ENCODE results near the gene RRP1.

The RRP1 gene

DNA sequence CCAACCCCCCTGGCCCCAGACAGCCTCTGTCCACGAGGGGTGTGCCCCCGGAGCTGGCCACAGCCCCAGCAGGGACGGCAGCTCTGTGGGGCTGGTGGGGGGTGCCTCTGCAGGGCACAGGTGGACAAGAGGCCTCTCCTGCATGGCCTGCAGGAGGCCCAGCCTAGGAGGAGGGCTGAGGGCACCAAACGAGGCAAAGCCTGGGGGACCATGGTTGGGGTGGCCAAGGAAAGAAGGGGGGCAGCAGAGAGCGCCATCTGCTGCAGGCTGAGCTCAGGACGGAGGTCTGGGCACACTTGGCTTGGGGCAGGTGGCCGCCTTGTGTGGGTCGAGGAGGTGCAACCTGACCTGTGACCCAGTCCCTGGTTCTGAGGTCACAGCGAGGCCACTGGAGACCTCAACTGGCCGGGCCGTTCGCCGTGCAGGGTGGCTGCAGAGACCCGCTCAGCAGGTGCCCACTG is 27.3 kb downstream of the RRP1 start:
- Histone ChIP-seq H3K9ac (ENCODE audit: low read length) (no peak overlapping the region), H3K4me3 (ENCODE audit: low read depth, low read length, poor library complexity, severe bottlenecking) (no peak overlapping the region), H3K79me2 (ENCODE audit: insufficient read depth, low read length) (no peaks in the 10 kb centered on the region), H2AFZ (ENCODE audit: low read length) (no peak overlapping the region), H3F3A (ENCODE audit: insufficient read depth, low read length) (no peaks in the 10 kb centered on the region), H4K20me1 (ENCODE audit: insufficient read depth, low read length) (no peaks in the 10 kb centered on the region), H3K27ac (ENCODE audit: low read depth, low read length, poor library complexity, severe bottlenecking) (no peak overlapping the region), H3K4me1 (ENCODE audit: insufficient read depth, low read length, severe bottlenecking) (peaks cover 33% of the 10 kb centered on the region), H3K9me2 (ENCODE audit: low read depth, low read length) (no peaks in the 10 kb centered on the region), H3K27me3 (ENCODE audit: insufficient read depth, low read length) (no peaks in the 10 kb centered on the region), H3K9me3 (ENCODE audit: low read length) (no peaks in the 10 kb centered on the region), H3K36me3 (ENCODE audit: insufficient read depth, low read length) (no peaks in the 10 kb centered on the region), H3K4me2 (ENCODE audit: low read length) (no peak overlapping the region)
- TF ChIP-seq, protein P1, sequence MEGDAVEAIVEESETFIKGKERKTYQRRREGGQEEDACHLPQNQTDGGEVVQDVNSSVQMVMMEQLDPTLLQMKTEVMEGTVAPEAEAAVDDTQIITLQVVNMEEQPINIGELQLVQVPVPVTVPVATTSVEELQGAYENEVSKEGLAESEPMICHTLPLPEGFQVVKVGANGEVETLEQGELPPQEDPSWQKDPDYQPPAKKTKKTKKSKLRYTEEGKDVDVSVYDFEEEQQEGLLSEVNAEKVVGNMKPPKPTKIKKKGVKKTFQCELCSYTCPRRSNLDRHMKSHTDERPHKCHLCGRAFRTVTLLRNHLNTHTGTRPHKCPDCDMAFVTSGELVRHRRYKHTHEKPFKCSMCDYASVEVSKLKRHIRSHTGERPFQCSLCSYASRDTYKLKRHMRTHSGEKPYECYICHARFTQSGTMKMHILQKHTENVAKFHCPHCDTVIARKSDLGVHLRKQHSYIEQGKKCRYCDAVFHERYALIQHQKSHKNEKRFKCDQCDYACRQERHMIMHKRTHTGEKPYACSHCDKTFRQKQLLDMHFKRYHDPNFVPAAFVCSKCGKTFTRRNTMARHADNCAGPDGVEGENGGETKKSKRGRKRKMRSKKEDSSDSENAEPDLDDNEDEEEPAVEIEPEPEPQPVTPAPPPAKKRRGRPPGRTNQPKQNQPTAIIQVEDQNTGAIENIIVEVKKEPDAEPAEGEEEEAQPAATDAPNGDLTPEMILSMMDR (IDR thresholded peaks at IDR 0.05; ENCODE audit: low read length): peak; percentile 39; the same call in 1 of the 2 replicates
- TF ChIP-seq EZH2 (IDR thresholded peaks at IDR 0.05; ENCODE audit: borderline replicate concordance, low read length): no peak

DNA sequence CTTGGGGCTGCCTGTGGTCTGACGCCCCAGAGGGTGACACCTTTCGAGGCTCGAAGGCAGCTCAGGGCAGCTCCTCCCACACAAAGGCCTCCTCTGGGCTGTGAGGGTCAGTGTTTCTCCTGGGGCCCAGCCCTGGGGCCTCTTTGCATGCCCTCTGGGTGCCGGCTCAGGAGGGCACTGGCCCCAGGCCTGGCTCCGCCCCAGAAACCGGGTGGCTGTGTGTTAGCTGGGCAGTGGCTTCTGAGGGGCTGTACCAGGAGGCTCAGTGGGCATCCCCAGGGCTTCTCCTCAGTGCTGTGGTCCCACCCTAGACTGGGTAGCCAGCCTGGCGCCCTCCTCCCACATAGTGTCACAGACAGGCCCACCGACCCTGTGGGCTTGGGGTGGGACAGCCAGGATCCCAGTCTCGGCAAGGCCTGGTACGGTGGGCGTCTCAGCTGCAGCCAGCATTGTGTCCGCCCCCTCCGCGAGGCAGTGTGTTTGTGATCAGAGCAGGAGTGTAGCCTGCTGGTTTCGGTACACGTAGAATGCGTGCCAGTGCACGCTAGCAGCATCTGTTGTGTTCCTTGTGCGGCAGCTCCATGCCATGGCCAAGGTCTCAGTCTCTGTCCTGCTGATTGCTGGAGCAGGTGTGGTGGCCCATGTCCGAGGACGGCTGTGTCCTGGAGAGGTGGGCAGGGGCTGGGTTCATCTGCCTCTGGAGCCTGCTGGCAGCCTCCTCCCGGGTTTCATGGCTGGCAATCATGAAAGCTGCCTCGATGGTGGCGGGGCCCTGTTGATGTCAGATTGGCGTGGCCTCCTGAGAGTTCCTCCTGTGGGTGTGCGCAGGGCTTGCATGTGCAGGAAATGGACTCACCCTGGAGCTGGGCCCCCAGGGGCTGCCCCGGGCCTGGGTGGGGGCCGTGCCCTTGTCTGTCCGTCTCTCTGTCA is 28.0 kb downstream of the RRP1 start:
- Histone ChIP-seq H2AFZ (ENCODE audit: low read length) (no peak overlapping the region), H3K27me3 (ENCODE audit: insufficient read depth, low read length) (no peaks in the 10 kb centered on the region), H3K9ac (ENCODE audit: low read length) (no peak overlapping the region), H4K20me1 (ENCODE audit: insufficient read depth, low read length) (no peaks in the 10 kb centered on the region), H3K4me3 (ENCODE audit: low read depth, low read length, poor library complexity, severe bottlenecking) (no peak overlapping the region), H3K27ac (ENCODE audit: low read depth, low read length, poor library complexity, severe bottlenecking) (no peak overlapping the region), H3F3A (ENCODE audit: insufficient read depth, low read length) (no peaks in the 10 kb centered on the region), H3K4me1 (ENCODE audit: insufficient read depth, low read length, severe bottlenecking) (peaks cover 31% of the 10 kb centered on the region), H3K9me3 (ENCODE audit: low read length) (no peaks in the 10 kb centered on the region), H3K79me2 (ENCODE audit: insufficient read depth, low read length) (no peaks in the 10 kb centered on the region), H3K9me2 (ENCODE audit: low read depth, low read length) (no peaks in the 10 kb centered on the region), H3K36me3 (ENCODE audit: insufficient read depth, low read length) (no peaks in the 10 kb centered on the region), H3K4me2 (ENCODE audit: low read length) (no peak overlapping the region)
- no peak for TF ChIP-seq EZH2 (IDR thresholded peaks at IDR 0.05; ENCODE audit: borderline replicate concordance, low read length)
- TF ChIP-seq, protein P1 (IDR thresholded peaks at IDR 0.05; ENCODE audit: low read length): no peak

DNA sequence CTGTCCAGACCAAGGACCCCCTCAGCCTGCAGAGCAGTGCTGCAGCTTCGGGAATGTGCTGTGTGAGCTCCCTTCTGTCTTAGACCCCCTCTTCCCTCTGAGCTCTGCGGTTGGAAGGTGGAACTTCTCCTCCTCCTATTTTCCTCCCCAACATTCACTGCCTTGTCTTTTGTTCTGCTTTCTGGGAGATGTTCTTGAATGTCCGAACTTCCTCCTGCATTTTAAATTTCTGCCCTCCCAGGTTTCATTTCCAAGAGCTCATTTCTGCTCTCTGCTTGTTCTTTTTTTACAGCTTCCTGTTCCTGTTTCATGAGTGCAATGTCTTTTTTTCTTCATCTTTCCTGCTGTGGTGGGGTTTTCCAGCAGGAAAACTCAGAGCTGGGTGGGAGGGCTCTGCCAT is 29.3 kb downstream of the RRP1 start:
- Histone ChIP-seq H3K4me3 (ENCODE audit: low read depth, low read length, poor library complexity, severe bottlenecking) (no peak overlapping the region), H3F3A (ENCODE audit: insufficient read depth, low read length) (no peaks in the 10 kb centered on the region), H3K27me3 (ENCODE audit: insufficient read depth, low read length) (no peaks in the 10 kb centered on the region), H2AFZ (ENCODE audit: low read length) (no peak overlapping the region), H3K27ac (ENCODE audit: low read depth, low read length, poor library complexity, severe bottlenecking) (no peak overlapping the region), H4K20me1 (ENCODE audit: insufficient read depth, low read length) (no peaks in the 10 kb centered on the region), H3K9ac (ENCODE audit: low read length) (no peak overlapping the region), H3K9me2 (ENCODE audit: low read depth, low read length) (no peaks in the 10 kb centered on the region), H3K36me3 (ENCODE audit: insufficient read depth, low read length) (no peaks in the 10 kb centered on the region), H3K4me2 (ENCODE audit: low read length) (no peak overlapping the region), H3K9me3 (ENCODE audit: low read length) (no peaks in the 10 kb centered on the region), H3K4me1 (ENCODE audit: insufficient read depth, low read length, severe bottlenecking) (peaks cover 31% of the 10 kb centered on the region), H3K79me2 (ENCODE audit: insufficient read depth, low read length) (no peaks in the 10 kb centered on the region)
- TF ChIP-seq, protein P1 (IDR thresholded peaks at IDR 0.05; ENCODE audit: low read length): no peak
- no peak for TF ChIP-seq EZH2 (IDR thresholded peaks at IDR 0.05; ENCODE audit: borderline replicate concordance, low read length)

All from OCI-LY1 (cell line).